HuH-7 (cell line): Measurements from ENCODE around the gene GJA5.
"Not testable (repeated sequence)": the region's sequence is repeated elsewhere in the genome, so short reads cannot be mapped to it uniquely, and the experiment has no call there.

Experiments
- DNase-seq: peaks from one replicate; pipeline ENCODE4 v3.0.0; 2011; ENCODE audit warnings: low spot score

The GJA5 gene

DNA sequence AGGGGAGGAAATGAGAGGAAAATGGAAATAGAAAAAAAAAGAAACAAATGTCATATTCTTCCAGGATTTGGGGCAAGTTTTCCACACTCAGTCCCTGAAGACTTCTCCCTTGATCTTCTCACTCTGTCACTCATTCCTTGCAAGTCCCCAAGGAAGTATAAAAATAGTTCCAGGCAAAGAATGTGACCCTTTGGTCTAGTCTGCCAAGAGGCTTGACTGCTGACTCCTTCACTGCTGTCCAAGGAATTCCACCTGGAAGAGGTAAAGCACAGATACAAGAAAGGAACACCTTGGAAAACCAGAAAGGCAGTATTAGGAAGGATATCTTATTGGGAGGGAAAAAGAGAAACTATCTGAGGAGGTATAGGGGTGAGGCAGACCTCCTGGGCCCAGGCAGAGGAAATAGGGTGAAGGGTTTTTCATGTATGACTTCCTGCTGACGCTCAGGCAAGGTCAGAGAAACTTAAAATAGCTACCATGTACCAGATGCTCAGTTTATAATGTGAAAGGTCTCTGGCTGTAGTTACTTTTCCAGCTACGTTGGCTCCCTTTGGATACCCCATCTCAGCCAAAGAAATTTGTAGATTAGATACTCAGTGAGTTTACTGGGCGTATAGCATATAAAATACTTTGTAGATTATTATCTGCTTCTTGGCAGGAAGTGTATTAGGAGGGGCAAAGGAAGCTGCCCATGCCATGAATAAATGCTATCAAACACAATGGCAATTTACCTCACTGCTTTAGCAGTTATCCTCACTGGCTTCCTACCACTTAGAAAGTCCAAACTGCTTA, 2.0 kb upstream of the GJA5 start:
- DNase-seq, result no peak

- DNase-seq, result no peak
Measured at GRCh38 chr1:147758379-147759100, 1.9 kb downstream of the GJA5 start.

- DNase-seq, result no peak
Measured at GRCh38 chr1:147757015-147757990, 3.1 kb downstream of the GJA5 start.

GRCh38 chr1:147756341-147756740, 4.1 kb downstream of the GJA5 start:
- DNase-seq, result no peak

GRCh38 chr1:147754661-147755060, 5.7 kb downstream of the GJA5 start:
- DNase-seq, result no peak

DNA sequence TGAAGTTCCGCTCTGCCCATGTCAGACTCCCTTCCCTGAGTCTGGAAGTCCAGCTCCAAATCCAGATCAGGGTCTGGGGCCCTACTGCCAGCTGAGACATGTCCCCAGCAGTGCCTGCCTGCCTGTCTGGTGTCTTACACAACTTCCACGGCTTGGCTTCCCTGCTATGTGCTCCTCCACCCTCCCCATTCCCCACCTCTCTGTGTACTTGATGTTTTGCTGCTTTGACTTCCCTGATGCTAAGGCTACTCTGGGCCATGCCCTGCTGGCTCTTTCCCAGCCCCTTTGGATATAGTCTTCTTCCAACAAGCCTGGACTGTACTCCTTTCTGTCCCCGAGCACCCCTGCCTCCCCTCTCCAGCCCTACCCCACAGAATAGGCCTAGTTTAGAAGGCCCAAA, 7.3 kb downstream of the GJA5 start:
- no peak for DNase-seq

- DNase-seq, result no peak
Measured at GRCh38 chr1:147752511-147752910, 7.9 kb downstream of the GJA5 start.

GRCh38 chr1:147751346-147751745, 9.1 kb downstream of the GJA5 start:
- DNase-seq, result no peak

DNA sequence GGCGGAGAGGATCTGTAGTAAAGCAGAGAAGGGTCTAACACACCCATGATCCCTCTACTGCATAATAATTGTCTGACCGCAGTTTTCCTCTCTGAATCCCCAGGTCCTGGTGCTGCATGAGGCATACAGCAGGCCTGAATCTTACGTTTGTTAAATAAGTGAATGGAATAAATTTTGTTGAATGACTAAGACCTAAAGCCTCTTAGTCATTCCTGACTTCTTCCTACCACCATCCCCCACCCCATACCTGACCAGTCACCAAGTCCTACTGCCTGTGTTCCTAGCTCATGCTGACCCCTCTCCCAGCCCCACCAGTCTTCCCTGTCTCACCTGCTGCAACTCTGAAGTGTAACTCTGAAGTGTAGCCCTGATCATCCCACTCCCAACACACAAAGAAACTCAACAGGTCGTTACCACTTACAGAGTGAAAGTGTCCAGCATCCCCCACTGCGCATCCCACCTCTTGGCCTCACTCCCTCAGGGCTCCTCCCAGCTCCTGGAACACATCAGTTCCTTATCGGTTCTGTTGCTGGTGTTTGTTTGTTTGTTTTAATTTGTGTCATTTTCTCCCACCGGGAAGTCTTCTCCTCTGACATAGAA, 9.7 kb downstream of the GJA5 start:
- DNase-seq, result no peak

GRCh38 chr1:147749792-147750191, 10.6 kb downstream of the GJA5 start:
- DNase-seq, result no peak

DNA sequence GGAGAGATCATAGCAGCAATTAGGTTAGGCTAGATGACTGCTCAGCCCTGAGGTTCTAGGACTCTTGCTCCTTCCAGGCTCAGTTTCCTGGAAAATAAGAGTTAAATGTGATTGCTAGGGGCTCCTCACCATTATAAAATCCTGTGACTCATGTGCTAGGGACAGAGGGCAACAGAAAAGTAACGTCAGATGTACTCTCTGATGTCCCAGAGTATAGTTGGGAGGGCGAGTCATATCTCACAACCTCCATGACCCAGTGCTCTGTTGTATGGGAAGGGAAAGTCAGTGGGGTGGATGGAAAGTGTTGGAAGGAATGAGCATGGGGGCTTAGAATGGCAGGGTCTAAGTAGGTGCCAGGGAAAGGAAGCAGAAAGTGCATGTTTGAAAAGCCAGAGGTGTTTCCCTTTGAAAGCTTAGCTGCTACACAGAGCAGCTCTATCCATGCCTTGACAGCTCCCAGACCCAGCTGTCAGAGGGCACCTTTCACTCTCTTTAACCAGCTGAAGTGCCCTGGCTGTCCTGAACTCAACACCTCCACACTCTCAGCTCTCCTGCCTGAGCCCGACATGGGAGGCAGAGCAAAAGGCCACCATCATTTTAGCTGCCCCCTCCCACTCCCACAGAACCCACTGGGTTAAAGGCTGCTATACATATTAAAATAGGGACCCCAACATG, 11.6 kb downstream of the GJA5 start:
- no peak for DNase-seq

GRCh38 chr1:147747966-147748365, 12.4 kb downstream of the GJA5 start:
- DNase-seq, result no peak

- DNase-seq, result no peak
Measured at GRCh38 chr1:147745271-147745670, 15.1 kb downstream of the GJA5 start.

- DNase-seq, result no peak
Measured at GRCh38 chr1:147741065-147741464, 19.3 kb downstream of the GJA5 start.

DNA sequence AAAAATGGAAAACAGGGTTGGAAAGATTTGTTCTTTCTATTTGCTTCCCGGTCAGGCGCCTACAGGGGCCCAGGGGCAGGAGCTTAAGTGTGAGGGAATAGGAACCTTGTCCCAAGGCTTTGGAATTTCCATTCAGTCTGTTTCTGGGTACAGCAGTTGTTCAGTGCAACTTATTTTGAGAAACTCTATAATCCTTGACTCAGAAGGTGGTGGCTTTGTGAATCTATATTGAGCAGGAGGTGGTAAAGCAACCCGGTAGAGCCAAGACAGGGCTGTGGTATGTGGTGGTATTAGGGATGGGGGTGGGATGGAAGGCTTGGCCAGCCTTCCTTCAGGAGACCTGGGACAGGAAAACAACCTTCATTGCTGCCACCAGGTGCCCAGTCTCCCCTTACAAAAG, 20.0 kb downstream of the GJA5 start:
- no peak for DNase-seq

DNA sequence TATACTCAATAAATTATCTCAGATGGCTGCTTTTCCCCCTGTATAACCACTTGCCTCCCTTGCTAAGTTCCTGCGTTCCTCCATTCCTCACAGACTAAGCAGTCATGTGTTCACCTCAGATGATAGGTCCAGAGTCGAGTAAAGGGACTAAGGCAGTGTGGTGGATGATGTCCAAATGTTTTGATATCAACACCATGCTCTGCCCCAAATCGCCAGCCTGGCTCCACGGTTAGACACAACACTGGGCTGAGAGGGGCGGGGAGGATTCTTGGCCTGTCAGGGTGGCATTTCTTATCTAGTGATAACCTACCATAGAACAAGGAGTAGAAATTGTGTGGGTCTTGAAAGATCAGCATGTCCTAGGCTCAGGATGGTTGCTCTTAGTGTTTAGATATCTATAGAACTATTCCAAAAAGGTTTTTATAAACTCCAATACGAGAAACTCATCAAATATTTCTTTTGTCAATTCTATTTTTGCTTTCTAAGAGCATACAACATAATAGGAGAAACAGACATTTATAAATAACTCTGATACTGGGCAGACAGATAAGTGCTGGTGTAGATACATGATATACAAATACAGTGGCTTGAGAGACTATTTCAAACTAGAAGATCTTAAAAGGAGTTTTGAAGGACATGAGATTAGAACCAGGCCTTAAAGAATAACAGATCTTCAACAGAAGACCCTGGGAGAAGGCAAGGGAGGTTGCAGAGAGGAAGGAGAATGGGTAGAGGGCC, 21.5 kb downstream of the GJA5 start:
- no peak for DNase-seq

- DNase-seq, result no peak
Measured at GRCh38 chr1:147738129-147738528, 22.3 kb downstream of the GJA5 start.

GRCh38 chr1:147736883-147737282, 23.5 kb downstream of the GJA5 start:
- no peak for DNase-seq

DNA sequence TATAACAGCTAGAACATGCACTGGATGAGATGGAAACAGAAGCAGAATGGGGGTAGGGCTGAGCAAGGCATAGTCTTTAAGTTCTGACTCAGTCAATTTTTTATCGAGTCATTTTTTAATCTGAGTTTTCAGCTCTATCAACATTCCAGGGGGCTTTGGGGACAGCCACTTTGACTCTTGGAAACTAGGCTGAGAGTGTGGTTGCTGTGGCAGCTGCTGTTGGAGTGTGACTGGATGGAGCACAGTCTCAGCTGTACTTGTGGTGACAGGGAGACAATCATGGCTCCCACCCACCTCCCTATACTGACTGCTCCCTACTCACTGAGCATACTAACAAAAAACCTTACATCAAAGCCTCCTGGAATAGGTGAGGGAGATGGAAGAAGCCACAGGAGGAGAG, 25.0 kb downstream of the GJA5 start:
- no peak for DNase-seq

DNA sequence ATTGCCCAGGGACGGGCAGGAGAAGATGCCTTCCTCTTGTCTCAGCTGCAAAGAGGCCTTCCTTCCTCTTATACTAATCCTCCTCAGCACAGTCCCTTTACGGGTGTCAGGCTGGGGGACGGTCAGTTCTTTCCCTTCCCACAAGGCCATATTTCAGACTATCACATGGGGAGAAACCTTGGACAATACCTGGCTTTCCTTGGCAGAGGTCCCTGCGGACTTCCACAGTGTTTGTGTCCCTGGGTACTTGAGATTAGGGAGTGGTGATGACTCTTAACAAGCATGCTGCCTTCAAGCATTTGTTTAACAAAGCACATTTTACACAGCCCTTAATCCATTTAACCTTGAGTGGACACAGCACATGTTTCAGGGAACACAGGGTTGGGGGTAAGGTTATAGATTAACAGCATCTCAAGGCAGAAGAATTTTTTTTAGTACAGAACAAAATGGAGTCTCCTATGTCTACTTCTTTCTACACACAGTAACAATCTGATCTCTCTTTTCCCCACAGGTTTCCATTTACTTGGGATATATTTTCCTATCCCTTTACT, 26.0 kb downstream of the GJA5 start:
- not testable (repeated sequence) for DNase-seq
